Epidermal melanocyte (primary cell): ENCODE data around the gene ST7.
"Not testable (repeated sequence)": the region's sequence is repeated elsewhere in the genome, so short reads cannot be mapped to it uniquely, and the experiment has no call there.

Experiments
- DNase-seq: peaks from one replicate; pipeline ENCODE4 v3.0.0; 2011; ENCODE audit warnings: low spot score; ENCODE audit not compliant: insufficient read length

Gene ST7, protein sequence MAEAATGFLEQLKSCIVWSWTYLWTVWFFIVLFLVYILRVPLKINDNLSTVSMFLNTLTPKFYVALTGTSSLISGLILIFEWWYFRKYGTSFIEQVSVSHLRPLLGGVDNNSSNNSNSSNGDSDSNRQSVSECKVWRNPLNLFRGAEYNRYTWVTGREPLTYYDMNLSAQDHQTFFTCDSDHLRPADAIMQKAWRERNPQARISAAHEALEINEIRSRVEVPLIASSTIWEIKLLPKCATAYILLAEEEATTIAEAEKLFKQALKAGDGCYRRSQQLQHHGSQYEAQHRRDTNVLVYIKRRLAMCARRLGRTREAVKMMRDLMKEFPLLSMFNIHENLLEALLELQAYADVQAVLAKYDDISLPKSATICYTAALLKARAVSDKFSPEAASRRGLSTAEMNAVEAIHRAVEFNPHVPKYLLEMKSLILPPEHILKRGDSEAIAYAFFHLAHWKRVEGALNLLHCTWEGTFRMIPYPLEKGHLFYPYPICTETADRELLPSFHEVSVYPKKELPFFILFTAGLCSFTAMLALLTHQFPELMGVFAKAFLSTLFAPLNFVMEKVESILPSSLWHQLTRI

GRCh38 chr7:116953372-116953905, at the start of gene ST7:
TSS of gene ST7 (plus strand) at chr7:116953501. CDS start at chr7:116953541, 40 bp downstream.
- no peak for DNase-seq

- no peak for DNase-seq
Measured at GRCh38 chr7:116906391-116906790, 46.9 kb upstream of the ST7 start.

GRCh38 chr7:116910383-116910782, 42.9 kb upstream of the ST7 start:
- DNase-seq, result no peak

GRCh38 chr7:116911801-116912200, 41.5 kb upstream of the ST7 start:
- no peak for DNase-seq

DNA sequence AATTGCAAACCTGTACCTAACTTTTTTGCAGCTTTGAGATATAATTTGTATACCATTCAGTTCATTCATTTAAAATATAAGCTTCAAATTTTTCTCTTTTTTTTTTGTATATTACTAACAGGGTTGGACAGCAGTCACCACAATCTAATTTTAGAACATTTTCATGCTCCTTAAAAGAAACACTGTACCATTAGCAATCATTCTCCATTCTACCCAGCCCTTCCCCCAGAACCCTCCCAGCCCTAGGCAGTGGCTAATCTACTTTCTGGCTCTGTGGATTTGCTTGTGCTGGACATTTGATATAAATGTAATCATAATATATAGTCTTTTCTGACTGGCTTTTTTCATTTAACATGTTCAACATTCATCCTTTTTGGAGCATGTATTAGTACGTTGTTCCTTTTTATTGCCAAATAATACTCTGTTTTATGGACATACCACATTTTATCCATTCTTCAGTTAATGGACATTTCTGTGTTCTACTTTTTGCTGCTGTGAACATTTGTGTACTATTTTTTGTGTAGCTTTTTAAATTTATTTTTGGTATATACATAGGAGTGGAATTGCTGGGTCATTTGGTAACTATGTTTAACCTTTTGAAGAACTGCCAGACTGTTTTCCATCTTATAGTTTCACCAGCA, 40.9 kb upstream of the ST7 start:
- no peak for DNase-seq

DNA sequence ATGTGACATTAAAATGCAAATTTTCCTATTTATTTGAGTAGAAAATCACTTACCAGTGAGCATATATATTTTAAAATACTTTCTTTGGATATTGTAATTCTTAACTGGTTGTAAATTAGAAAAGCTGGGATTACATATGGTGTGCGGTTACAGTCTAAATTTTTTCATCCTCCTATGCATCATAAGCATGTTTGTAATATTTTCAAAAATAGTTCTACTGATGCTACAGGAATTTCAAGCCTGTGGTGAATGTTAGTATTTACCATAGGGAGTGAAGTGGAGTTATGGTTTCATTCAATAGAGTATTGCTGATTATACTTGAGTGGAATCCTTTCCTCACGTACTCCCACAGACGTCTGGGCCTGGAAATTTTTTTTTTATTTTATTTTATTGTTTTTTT, 34.6 kb upstream of the ST7 start:
- no peak for DNase-seq

DNA sequence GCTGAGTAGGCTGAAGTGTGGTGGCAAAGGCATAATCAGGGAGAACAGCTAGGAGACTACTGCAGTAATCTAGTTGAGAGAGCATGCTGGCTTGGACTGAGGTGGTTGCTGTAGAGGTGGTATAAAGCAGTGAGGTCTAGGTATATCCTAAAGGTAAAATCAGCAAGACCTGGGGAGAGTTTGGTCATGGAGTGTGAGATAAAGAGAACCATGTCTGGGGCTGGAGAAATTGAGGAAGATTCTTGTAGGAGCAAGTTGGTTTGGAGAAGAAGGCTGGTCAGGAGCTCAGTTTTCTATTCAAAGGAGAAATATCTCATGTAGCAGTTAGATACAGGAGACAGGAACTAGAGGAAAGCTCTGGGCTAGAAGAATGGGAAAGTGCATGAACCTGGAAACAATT, 32.9 kb upstream of the ST7 start:
- DNase-seq, result no peak

GRCh38 chr7:116922545-116922944, 30.8 kb upstream of the ST7 start:
- no peak for DNase-seq

- DNase-seq, result no peak
Measured at GRCh38 chr7:116924741-116925140, 28.6 kb upstream of the ST7 start.

- DNase-seq, result no peak
Measured at GRCh38 chr7:116929021-116929420, 24.3 kb upstream of the ST7 start.

DNA sequence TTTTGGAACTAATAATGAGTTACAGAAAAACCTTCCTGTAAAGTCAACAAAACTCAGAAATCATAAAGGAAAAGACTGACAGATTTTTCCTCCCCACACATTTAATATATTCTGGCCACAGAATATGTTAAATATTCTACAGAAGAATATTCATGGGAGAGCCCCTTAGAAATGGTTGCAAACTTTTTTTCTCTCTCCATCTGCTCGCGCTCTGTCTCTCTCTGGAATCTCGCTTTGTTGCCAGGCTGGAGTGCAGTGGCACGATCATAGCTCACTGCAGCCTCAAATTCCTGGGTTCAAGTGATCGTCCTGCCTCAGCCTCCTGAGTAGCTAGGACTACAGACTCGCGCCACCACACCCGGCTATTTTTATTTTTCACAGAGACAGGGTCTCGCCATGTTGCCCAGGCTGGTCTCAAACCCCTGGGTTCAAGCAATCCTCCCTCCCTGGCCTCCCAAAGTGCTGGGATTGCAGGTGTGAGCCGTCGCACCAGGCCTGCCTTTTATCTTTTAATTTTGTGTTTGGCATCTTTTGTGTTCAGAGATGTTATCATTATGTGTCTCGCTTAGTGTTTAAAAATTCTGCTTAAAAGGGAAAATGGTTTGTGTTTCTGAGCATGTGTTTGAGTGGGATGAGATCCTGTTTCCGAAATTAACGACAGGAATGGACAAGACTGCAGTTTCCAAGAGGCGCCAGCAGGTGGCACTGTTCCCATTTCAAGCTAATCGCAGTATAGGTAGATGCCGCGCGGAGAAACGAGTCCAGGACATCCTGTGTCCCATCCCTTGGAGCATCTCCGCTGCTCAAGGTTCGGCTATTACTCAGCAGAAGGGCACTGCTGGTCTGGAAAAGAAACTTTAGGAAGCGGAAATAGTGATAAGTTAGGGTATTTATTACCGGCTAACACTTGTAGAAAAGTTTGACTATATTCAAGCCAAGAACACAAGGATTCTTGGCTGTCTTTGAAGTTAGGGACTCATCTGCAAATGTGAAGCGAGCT, 23.1 kb upstream of the ST7 start:
- peak; percentile 73 for DNase-seq

DNA sequence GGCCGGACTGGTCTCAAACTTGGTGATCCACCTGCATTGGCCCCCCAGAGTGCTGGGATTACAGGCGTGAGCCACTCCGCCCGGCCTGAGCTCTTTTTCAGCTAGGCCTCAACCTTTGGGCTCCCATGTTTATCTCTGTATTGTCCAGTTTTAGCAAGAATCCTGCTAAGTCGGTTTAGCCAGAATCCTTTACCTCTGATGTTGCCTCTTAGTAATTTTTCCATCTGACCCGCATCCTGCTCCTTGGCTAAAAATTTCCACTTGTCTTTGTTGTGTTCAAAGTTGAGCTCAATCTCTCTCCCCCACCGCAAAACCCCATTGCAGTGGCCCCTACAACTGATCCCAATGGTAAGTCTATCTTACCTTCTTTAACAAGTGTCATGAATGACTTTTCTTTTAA, 20.7 kb upstream of the ST7 start:
- no peak for DNase-seq

- DNase-seq, result no peak
Measured at GRCh38 chr7:116933465-116933864, 19.8 kb upstream of the ST7 start.

- no peak for DNase-seq
Measured at GRCh38 chr7:116934580-116934979, 18.7 kb upstream of the ST7 start.

DNA sequence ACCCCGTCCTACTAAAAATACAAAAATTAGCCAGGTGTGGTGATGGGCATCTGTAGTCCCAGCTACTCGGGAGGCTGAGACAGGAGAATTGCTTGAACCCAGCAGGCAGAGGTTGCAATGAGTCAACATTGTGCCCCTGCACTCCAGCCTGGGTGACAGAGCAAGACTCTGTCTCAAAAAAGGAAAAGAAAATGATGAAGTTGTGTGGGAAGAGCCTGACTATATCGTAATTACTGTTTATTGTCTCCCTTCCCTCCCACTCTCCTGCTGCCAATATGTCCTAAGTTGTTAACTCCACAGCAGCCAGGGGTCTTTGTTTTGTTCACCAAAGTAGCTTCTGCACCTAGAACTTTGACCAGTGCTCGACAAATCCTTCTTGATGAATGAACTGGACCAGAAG, 16.5 kb upstream of the ST7 start:
- DNase-seq, result not testable (repeated sequence)

DNA sequence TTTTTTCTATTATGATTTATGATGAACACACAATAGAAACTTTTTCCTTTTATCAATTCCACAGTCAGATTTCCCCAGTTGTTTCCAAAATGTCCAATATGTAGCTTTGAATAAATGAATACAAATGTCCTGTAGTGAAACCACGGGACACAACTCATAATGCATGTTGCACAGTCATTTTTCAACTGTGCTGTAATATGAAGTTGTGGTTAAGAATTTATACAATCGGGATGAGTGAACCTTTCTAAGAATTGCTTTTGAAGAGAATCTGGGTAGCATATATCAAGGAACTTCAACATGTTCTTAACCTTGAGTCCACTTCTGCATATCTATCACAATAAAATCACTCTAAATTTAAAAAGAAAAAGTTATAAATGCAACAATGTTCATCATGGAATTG, 14.6 kb upstream of the ST7 start:
- DNase-seq, result no peak

DNA sequence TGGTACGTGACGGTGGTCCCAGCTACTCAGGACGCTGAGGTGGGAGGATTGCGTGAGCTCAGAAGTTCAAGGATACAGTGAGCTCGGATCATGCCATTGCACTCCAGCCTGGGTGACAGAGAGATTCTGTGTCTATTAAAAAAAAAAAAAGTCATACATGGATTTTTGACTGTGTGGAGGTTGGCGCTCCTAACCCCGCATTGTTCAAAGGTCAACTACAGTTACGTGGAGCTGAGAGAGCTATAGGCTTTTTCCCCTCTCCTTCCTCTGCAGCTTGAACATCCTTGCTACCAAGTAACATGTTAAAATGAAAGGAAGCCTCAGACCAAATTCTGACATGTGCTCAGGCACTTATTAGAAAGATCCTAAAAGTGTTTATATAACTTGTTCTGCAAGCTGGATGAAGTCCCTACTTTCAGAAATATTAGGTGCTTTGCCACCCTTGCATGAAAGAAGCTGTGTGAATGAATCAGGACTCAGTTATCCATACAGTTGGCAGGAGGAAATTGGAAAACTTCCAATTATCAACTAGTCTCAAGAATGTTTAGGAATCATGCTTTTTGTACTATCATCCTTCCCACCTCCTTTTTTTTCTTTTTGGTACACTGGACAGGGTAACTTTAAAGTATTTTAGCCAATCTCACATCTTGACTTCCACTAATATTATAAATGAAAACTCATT, 12.5 kb upstream of the ST7 start:
- DNase-seq, result no peak

GRCh38 chr7:116942504-116942903, 10.8 kb upstream of the ST7 start:
- DNase-seq, result no peak

DNA sequence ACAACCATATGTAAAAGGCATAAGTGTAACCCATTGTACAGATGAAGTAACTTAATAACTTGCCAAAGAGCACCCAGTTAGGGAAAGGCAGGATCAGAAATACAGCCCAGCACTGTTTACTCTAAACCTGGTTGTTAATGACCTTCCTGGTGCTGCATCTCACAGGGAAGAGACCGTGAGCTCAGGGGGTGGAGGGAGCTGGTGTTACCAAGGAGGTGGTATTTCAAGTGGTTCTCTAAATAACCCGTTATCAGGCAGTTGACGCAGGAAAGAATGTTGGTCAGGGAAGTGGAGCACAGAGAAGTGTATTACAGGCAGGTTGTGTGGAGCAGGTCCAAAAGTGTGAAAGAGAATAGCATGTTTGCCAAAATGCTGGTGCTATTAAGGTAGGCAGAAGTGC, 4.4 kb upstream of the ST7 start:
- no peak for DNase-seq

DNA sequence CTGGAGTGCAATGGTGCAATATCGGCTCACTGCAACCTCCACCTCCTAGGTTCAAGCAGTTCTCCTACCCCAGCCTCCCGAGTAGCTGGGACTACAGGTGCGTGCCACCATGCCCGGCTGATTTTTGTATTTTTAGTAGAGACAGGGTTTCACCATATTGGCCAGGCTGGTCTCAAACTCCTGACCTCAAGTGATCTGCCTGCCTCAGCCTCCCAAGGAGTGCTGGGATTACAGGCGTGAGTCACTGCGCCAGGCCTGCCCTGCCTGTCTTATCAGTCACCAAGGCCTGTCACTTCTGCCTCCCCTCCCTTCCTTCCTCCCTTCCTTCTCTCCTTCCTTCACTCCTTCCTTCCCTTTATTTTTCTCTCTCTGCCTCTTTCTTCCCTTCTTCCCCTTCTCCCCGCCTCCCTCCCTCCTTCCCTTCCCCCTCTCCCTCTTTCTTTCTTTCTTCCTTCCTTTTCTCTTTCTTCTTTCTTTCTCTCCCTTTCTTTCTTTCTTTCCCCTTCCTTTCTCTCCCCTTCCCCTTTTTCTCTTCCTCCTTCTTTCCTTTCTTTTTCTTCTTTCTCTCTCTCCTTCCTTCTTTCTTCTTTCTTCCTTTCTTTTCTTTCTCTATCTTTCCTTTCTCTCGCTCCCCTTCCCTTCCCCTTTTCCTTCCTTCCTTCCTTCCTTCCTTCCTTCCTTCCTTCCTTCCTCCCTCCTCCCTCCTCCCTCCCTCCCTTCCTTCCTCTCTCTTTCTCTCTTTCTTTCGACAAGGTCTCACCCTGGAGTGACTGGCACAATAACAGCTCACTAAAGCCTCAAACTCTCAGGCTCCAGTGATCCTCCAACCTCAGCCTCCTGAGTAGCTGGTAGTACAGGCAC, 3.1 kb upstream of the ST7 start:
- DNase-seq, result no peak
